OCI-LY7 (cell line): ENCODE measurements around the gene PPP1R12C. TPM values are rescaled to one million over a fixed set of nuclear protein-coding genes. Genes with fewer than 3 reads are reported as not detected.
"Not testable (repeated sequence)": the region's sequence is repeated elsewhere in the genome, so short reads cannot be mapped to it uniquely, and the experiment has no call there.

ENCODE experiments used
- BruUV-seq: library from RNA; stranded (reverse); fragments of 400-500 nt; replicated peaks from 2 replicates; lab custom pipeline; 2021; lab: Mats Ljungman, UMichigan
- CTCF ChIA-PET: fragments of 300-600 bp; sonication (Branson Sonifier 250); formaldehyde crosslinking; loops from one replicate; lab custom pipeline; 2022; ENCODE audit warnings: antibody characterized with exemption; ENCODE audit not compliant: unreplicated experiment; lab: Charles Lee
- POLR2A ChIA-PET: fragments of 300-600 bp; sonication (Branson Sonifier 250); formaldehyde crosslinking; loops from one replicate; lab custom pipeline; 2022; ENCODE audit warnings: antibody characterized with exemption; lab: Charles Lee
- DNase-seq: peaks from one replicate; pipeline ENCODE4 v3.0.0-alpha.2; 2015; ENCODE audit warnings: low spot score
- H2AFZ ChIP-seq: fragments of 200-600 bp; sonication (generic), shearing (Covaris generic); 2 replicates; pipeline ENCODE4 v1.6.1; 2014; ENCODE audit warnings: mild to moderate bottlenecking, antibody characterized with exemption, low read length, moderate library complexity
- H3K27ac ChIP-seq: fragments of 200-600 bp; sonication (generic); 2 replicates; pipeline ENCODE4 v1.5.1; 2014; ENCODE audit warnings: mixed run types, low read depth, mild to moderate bottlenecking, moderate library complexity, low read length, inconsistent platforms; ENCODE audit not compliant: poor library complexity, severe bottlenecking
- H3K36me3 ChIP-seq: fragments of 200-600 bp; sonication (generic); 2 replicates; pipeline ENCODE4 v1.6.1; 2014; ENCODE audit warnings: mild to moderate bottlenecking, antibody characterized with exemption, low read length, moderate library complexity, mixed read lengths; ENCODE audit not compliant: insufficient read depth
- H3K4me1 ChIP-seq: fragments of 200-600 bp; sonication (generic); 2 replicates; pipeline ENCODE4 v1.5.1; 2014; ENCODE audit warnings: mild to moderate bottlenecking, low read length; ENCODE audit not compliant: insufficient read depth, poor library complexity, severe bottlenecking
- H3K4me2 ChIP-seq: fragments of 200-600 bp; sonication (generic); 2 replicates; pipeline ENCODE4 v1.6.1; 2014; ENCODE audit warnings: mild to moderate bottlenecking, low read length
- H3K4me3 ChIP-seq: fragments of 200-600 bp; sonication (generic); 2 replicates; pipeline ENCODE4 v1.5.1; 2014; ENCODE audit warnings: mild to moderate bottlenecking, low read depth, low read length; ENCODE audit not compliant: poor library complexity, severe bottlenecking
- H3K79me2 ChIP-seq: fragments of 200-600 bp; sonication (generic); 2 replicates; pipeline ENCODE4 v1.6.1; 2016; ENCODE audit warnings: low read depth, mild to moderate bottlenecking, low read length, moderate library complexity, mixed read lengths; ENCODE audit not compliant: insufficient read depth
- H3K9me2 ChIP-seq: fragments of 200-600 bp; sonication (generic); 2 replicates; pipeline ENCODE4 v1.6.1; 2016; ENCODE audit warnings: mild to moderate bottlenecking, low read length, mixed read lengths; ENCODE audit not compliant: insufficient read depth
- H3K9me3 ChIP-seq: fragments of 200-600 bp; sonication (generic); 2 replicates; pipeline ENCODE4 v1.6.1; 2014; ENCODE audit warnings: mild to moderate bottlenecking, mixed run types, low read length, mixed read lengths
- H4K20me1 ChIP-seq: fragments of 200-600 bp; sonication (generic); 2 replicates; pipeline ENCODE4 v1.6.1; 2014; ENCODE audit warnings: mild to moderate bottlenecking, antibody characterized with exemption, low read length, moderate library complexity, mixed read lengths; ENCODE audit not compliant: insufficient read depth
- CTCF ChIP-seq: fragments of 200-600 bp; sonication (generic); conservative IDR thresholded peaks from 2 replicates; pipeline ENCODE4 v1.5.1; 2014; ENCODE audit warnings: mild to moderate bottlenecking, antibody characterized with exemption, low read length, moderate library complexity, mixed read lengths
- EZH2phosphoT487 ChIP-seq: fragments of 200-600 bp; sonication (generic); IDR thresholded peaks from 2 replicates; pipeline ENCODE4 v1.6.1; 2018; ENCODE audit warnings: low read depth, borderline replicate concordance, mild to moderate bottlenecking, mixed run types, antibody characterized with exemption, low read length, moderate library complexity, mixed read lengths
- intact Hi-C: fragments of 100-400 bp; cut with micrococcal nuclease; formaldehyde crosslinking; loops from one replicate; pipeline ENCODE4 v1.10.0; 2022; ENCODE audit not compliant: unreplicated experiment
- total RNA-seq, 2 experiments: library from RNA; depleted of rRNA in 1 of 2; stranded (reverse); fragments of >200 nt in 1 of 2; shearing (Covaris generic) in 1 of 2; gene quantifications; 2 replicates each; pipeline ENCODE4 v1.2.3, GENCODE V29; 2014 to 2022

PPP1R12C gene
- total RNA-seq, 2 experiments from 2014 or later = 177 to 211 TPM

- BruUV-seq = no TSS peak
- Histone ChIP-seq H3K4me2 (no peak overlapping the region), H3K36me3 (peaks cover 5% of the 10 kb centered on the region; the same call in 1 of the 2 replicates), H3K4me1 (peaks cover 20% of the 10 kb centered on the region), H3K27ac (no peak overlapping the region), H4K20me1 (no peaks in the 10 kb centered on the region), H3K4me3 (no peak overlapping the region), H3K9me3 (no peaks in the 10 kb centered on the region), H3K79me2 (peaks cover 12% of the 10 kb centered on the region), H3K9me2 (no peaks in the 10 kb centered on the region), H2AFZ (no peak overlapping the region)
- intact Hi-C loops = no loop called here
- ChIA-PET CTCF (no interaction called here), POLR2A (no interaction called here)
- TF ChIP-seq EZH2phosphoT487 (no peak), CTCF (no peak)
- no peak for DNase-seq
These were observed 51.2 kb downstream of the PPP1R12C start for GRCh38 chr19:55066107-55066709.

- DNase-seq, H4K20me1 ChIP-seq, BruUV-seq, intact Hi-C loops, H3K4me2 ChIP-seq, H3K4me3 ChIP-seq, H3K27ac ChIP-seq, CTCF ChIA-PET, H3K9me2 ChIP-seq, H3K9me3 ChIP-seq, H2AFZ ChIP-seq: not testable (repeated sequence)
- H3K4me1 ChIP-seq = peaks cover 16% of the 10 kb centered on the region
- POLR2A ChIA-PET = interaction anchor here (0.7 kb wide), 1 partner anchor 66 kb away, joined by 3 read pairs; no protein-coding TSS in a partner anchor
- peaks cover 10% of the 10 kb centered on the region; the same call in 1 of the 2 replicates for H3K36me3 ChIP-seq
- peaks cover 15% of the 10 kb centered on the region for H3K79me2 ChIP-seq
These were observed 51.9 kb downstream of the PPP1R12C start for GRCh38 chr19:55065516-55065915.

DNA sequence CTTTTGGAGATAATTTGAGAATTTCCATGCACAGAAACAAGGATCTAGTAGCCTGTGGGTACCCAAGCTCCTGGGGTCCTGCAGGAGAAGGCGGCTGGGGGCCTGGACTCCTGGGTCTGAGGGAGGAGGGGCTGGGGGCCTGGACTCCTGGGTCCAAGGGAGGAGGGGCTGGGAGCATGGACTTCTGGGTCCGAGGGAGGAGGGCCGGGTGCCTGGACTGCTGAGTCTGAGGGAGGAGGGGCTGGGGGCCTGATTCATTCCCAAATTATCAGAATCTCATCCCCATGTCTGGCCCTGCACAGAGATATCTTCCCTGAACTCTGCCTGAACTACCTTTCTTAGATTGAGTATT is 54.0 kb downstream of the PPP1R12C start:
- no peak for DNase-seq
- BruUV-seq = no TSS peak
- TF ChIP-seq CTCF = no peak
- TF ChIP-seq EZH2phosphoT487 = no peak
- POLR2A ChIA-PET = interaction anchor here (0.6 to 1.4 kb wide), 2 partner anchors 17 to 53 kb away, joined by 3 to 6 read pairs; no protein-coding TSS in a partner anchor
- Histone ChIP-seq H3K36me3 (peaks cover 28% of the 10 kb centered on the region), H4K20me1 (no peaks in the 10 kb centered on the region), H3K4me2 (no peak overlapping the region), H3K9me2 (no peaks in the 10 kb centered on the region), H2AFZ (no peak overlapping the region), H3K4me3 (no peak overlapping the region), H3K4me1 (peaks cover 7% of the 10 kb centered on the region), H3K9me3 (no peaks in the 10 kb centered on the region), H3K27ac (no peak overlapping the region), H3K79me2 (peaks cover 15% of the 10 kb centered on the region)
- CTCF ChIA-PET = interaction anchor here (0.6 kb wide), 1 partner anchor 104 kb away, joined by 3 read pairs; no protein-coding TSS in a partner anchor
- intact Hi-C loops = loop anchor here (5.0 kb wide), 1 partner anchor 181 kb away; no protein-coding TSS in a partner anchor
